Muscle layer of duodenum (tissue), 2 donors: ENCODE data around the gene F13A1.

Experiments used
- H3K27ac ChIP-seq: one replicate; pipeline ENCODE4 v1.7.0; 2013; ENCODE audit warnings: mild to moderate bottlenecking, low read length
- H3K27me3 ChIP-seq: one replicate; pipeline ENCODE4 v1.7.0; 2013; ENCODE audit warnings: low read depth, mild to moderate bottlenecking, control low read depth, low read length
- H3K36me3 ChIP-seq, 2 donors: one replicate each; pipeline ENCODE4 v1.7.0; 2013; ENCODE audit warnings: low read length in 2 of 2, control low read depth in 1 of 2, mild to moderate bottlenecking in 1 of 2; ENCODE audit not compliant: insufficient read depth in 2 of 2, control insufficient read depth in 1 of 2
- H3K4me1 ChIP-seq, 2 donors: one replicate each; pipeline ENCODE4 v1.7.0; 2013; ENCODE audit warnings: low read length in 2 of 2, mild to moderate bottlenecking in 2 of 2, control low read depth in 1 of 2, moderate library complexity in 1 of 2; ENCODE audit not compliant: insufficient read depth in 2 of 2, control insufficient read depth in 1 of 2
- H3K4me3 ChIP-seq, 2 donors: one replicate each; pipeline ENCODE4 v1.7.0; 2013; ENCODE audit warnings: low read length in 2 of 2, low read depth in 1 of 2, mild to moderate bottlenecking in 1 of 2
- H3K9me3 ChIP-seq, 2 donors: one replicate each; pipeline ENCODE4 v1.7.0; 2013; ENCODE audit warnings: low read length in 2 of 2, control low read depth in 1 of 2, mild to moderate bottlenecking in 1 of 2; ENCODE audit not compliant: control insufficient read depth in 1 of 2
- donor health status: healthy.

F13A1 gene

GRCh38 chr6:6236730-6237469, 83.6 kb downstream of the F13A1 start:
- Histone ChIP-seq H3K4me1 (no peaks in the 10 kb centered on the region), H3K36me3 (no peaks in the 10 kb centered on the region), H3K27ac (no peak overlapping the region), H3K4me3 (no peak overlapping the region), H3K27me3 (no peaks in the 10 kb centered on the region), H3K9me3 (no peaks in the 10 kb centered on the region)

GRCh38 chr6:6235786-6236185, 84.7 kb downstream of the F13A1 start:
- H3K27ac ChIP-seq = no peak overlapping the region
- H3K36me3 ChIP-seq = no peaks in the 10 kb centered on the region
- no peaks in the 10 kb centered on the region for H3K9me3 ChIP-seq
- H3K4me1 ChIP-seq = no peaks in the 10 kb centered on the region
- H3K4me3 ChIP-seq = no peak overlapping the region
- H3K27me3 ChIP-seq = no peaks in the 10 kb centered on the region

DNA sequence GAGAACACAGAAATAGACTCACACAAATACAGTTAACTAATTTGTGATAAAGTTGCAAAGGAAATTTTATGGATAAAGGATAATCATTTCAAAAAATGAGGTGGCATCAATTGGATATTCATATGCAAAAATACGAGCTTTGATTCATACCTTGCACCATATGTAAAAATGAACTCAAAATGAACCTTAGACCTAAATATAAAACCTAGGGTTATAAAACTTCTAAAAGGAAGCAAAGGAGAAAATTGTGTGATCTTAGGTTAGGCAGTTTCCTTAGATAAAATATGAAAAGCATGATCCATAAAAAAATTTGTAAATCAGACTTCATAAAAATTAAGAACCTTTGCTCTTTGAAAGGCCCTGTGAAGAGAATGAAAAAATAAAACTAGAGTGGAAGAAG, 85.5 kb downstream of the F13A1 start:
- no peaks in the 10 kb centered on the region for H3K27me3 ChIP-seq
- H3K27ac ChIP-seq = no peak overlapping the region
- H3K36me3 ChIP-seq = no peaks in the 10 kb centered on the region
- no peak overlapping the region for H3K4me3 ChIP-seq
- H3K9me3 ChIP-seq = no peaks in the 10 kb centered on the region
- H3K4me1 ChIP-seq = no peaks in the 10 kb centered on the region

DNA sequence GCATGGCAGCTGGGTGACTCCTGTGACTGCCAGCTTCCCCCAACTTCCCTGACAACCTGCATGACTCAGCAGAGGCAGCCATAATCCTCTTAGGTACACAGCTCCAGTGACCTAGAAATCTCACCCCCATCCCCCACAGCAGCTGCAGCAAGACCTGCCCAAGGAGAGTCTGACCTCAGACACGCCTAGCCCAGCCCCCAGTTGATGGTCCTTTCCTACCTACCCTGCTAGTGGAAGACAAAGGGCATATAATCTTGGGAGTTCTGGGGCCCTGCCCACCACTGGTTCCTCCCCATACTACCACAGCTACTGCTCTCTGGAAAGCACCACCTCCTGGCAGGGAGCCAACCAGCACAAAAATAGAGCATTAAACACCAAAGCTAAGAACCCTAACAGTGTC, 90.2 kb downstream of the F13A1 start:
- H3K27me3 ChIP-seq = no peaks in the 10 kb centered on the region
- no peak overlapping the region for H3K4me3 ChIP-seq
- H3K9me3 ChIP-seq = no peaks in the 10 kb centered on the region
- H3K4me1 ChIP-seq = no peaks in the 10 kb centered on the region
- no peaks in the 10 kb centered on the region for H3K36me3 ChIP-seq
- H3K27ac ChIP-seq = no peak overlapping the region

- Histone ChIP-seq H3K27ac (no peak overlapping the region), H3K4me1 (no peaks in the 10 kb centered on the region), H3K9me3 (no peaks in the 10 kb centered on the region), H3K4me3 (no peak overlapping the region), H3K27me3 (no peaks in the 10 kb centered on the region), H3K36me3 (no peaks in the 10 kb centered on the region)
Measured at GRCh38 chr6:6227896-6228295, 92.6 kb downstream of the F13A1 start.

DNA sequence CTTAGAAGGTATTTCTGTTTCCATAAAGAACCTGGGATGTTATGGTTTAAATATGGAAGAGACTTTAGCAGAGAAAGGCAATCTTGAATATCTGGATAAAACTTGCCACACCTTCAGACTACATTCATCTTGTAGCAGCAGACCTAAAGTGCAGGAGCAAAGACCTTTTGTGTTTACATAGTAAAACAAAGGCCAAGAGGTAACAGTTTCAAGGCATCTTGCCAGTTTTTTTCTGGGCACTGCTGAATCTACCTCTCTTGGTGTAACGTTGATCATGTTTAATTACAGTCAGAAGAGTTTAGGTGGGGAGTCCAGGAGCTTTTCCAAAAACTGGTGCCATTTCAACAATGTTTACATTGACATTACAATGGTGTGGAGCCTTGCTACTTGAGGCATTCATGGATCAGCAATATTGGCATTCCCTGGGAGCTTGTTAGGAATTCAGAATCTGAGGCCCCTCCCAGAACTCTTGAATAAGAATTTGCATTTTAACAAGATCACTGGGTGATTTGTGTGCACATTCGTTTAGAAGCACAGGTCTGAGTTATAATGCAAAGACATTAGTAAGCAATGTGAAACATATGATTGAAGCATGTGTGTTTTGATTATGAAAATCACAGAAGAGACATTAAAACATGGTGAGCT, 94.5 kb downstream of the F13A1 start:
- Histone ChIP-seq H3K27ac (no peak overlapping the region), H3K9me3 (no peaks in the 10 kb centered on the region), H3K27me3 (no peaks in the 10 kb centered on the region), H3K4me1 (no peaks in the 10 kb centered on the region), H3K36me3 (no peaks in the 10 kb centered on the region), H3K4me3 (no peak overlapping the region)

DNA sequence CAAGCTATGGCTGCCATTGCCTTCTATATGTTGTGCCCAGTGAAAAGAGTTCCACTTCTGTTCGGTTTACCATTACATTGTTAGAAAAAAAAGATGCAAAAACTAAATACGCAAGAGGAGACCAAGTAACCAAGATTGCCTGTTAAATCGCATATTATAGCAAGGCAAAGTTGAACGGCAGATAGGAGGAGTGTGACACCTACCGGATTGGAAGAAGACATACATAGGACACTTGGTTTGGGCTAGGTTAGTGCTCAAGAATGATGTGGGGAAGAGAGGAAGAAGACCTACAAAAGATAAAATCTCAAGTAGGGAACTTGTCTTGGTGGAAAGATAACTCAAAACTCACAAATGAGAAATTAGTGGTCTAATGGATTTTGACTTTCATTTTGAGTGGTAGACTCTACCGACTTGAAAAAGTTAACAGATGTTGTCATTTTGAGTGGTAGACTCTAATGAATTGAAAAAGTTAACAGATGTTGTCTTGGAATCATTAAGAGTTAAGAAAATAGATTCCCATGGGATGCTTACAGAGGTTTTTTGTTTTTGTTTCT, 95.5 kb downstream of the F13A1 start:
- Histone ChIP-seq H3K9me3 (no peaks in the 10 kb centered on the region), H3K4me3 (no peak overlapping the region), H3K4me1 (no peaks in the 10 kb centered on the region), H3K27ac (no peak overlapping the region), H3K27me3 (no peaks in the 10 kb centered on the region), H3K36me3 (no peaks in the 10 kb centered on the region)

DNA sequence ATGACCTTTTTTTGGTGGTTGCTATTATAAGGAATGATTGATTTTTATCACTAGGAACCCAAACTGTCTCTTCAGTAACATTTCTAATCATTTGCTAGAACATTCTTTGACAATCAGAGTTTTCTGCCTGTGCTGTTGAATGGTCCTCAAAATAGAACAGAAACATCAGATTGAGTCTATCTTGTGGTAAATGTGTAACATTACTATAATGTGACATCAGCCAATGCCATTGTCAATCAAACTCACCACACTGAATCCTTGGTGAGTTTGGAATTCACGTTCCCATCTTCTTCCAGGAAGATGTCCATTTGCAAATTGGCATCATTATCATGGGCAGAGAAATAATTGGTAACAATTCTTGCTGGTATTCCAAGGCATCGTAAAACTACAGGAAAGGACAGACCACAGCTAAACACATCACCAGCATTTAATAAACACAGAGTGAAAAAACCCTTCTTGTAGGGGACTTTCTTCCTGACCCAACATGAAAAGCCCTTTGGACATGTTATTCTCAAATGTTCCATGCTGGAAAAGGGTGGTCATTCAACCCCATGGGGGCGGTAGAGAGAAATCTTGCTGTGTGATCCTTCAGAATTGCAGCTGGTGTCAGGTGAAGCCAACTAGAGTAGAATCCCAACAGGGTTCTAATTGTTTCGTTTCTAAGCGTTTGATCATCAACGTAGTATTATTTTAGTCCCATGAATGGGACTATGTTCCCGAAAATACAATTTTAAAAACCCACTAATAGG, 98.5 kb downstream of the F13A1 start:
- no peaks in the 10 kb centered on the region for H3K36me3 ChIP-seq
- no peaks in the 10 kb centered on the region for H3K4me1 ChIP-seq
- H3K4me3 ChIP-seq = no peak overlapping the region
- H3K27ac ChIP-seq = no peak overlapping the region
- no peaks in the 10 kb centered on the region for H3K27me3 ChIP-seq
- H3K9me3 ChIP-seq = no peaks in the 10 kb centered on the region

DNA sequence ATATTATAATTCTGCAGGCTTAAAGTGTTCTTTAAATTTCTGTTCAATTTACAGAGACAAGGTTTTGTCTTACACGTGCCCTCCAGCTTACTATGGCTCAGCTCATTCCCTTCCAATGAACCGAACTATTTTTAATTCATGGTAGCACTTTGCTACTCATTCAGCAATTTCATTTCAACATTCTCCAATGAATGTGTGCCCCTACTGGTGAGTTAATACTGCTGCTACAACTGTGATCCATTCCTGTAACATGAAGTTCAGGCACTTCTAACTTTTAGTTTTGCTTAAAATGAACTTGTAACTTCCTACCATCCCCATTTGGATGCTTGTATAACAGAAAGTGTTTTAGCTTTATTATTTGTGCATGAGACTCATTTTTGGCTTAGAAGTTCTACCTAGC, 99.7 kb downstream of the F13A1 start:
- H3K27me3 ChIP-seq = no peaks in the 10 kb centered on the region
- no peaks in the 10 kb centered on the region for H3K9me3 ChIP-seq
- H3K4me3 ChIP-seq = no peak overlapping the region
- no peaks in the 10 kb centered on the region for H3K36me3 ChIP-seq
- H3K27ac ChIP-seq = no peak overlapping the region
- no peaks in the 10 kb centered on the region for H3K4me1 ChIP-seq

DNA sequence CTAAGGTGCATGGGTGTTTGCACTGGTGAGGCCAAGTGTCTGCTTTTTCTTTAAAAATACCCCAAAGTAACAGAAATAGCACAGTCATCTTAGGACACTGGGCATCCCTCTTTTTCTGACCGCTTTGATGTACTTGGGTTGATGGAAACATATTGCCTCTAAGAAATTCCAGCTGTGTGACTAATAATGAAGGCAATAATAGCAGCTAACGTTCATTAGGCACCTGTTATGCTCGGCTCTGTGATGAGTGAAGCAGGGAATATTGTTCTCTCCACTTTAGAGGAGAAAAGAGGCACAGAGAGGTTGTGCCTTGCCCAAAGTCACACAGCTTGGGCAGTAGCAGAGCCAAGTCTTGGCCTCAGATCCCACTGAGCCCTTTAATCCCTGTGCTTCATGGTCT, 100.7 kb downstream of the F13A1 start:
- Histone ChIP-seq H3K27me3 (no peaks in the 10 kb centered on the region), H3K36me3 (no peaks in the 10 kb centered on the region), H3K4me3 (no peak overlapping the region), H3K9me3 (no peaks in the 10 kb centered on the region), H3K27ac (no peak overlapping the region), H3K4me1 (no peaks in the 10 kb centered on the region)

DNA sequence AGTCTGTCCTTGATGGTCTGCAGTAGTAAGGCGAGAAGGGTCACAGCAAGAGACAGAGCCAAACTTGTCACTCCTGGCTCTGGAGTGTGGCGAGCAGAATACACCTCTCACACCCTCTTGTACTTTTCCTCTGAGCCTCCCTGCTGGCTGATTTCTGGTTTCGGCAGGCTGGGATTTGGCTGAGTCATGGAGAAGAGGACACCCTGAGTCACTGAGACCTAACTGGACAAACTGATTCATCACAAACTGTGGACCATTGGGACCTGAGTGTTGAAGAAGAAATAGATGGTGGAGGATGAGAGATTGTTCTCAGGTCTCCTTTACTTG, 101.7 kb downstream of the F13A1 start:
- no peaks in the 10 kb centered on the region for H3K27me3 ChIP-seq
- H3K36me3 ChIP-seq = no peaks in the 10 kb centered on the region
- H3K9me3 ChIP-seq = no peaks in the 10 kb centered on the region
- H3K27ac ChIP-seq = no peak overlapping the region
- no peaks in the 10 kb centered on the region for H3K4me1 ChIP-seq
- H3K4me3 ChIP-seq = no peak overlapping the region
